Inflammatory macrophage (primary cell): Measurements from ENCODE around the gene GFY.
"Not testable (repeated sequence)": the region's sequence is repeated elsewhere in the genome, so short reads cannot be mapped to it uniquely, and the experiment has no call there.

Experiments
- DNase-seq, 2 donors: peaks; one replicate each; pipeline ENCODE4 v3.0.0-alpha.2; 2020 to 2022

GFY gene

GRCh38 chr19:49444100-49444700, 19.0 kb downstream of the GFY start:
- DNase-seq, result not testable (repeated sequence)

- DNase-seq, result peak; percentile 17 to 29
Observed at GRCh38 chr19:49445997-49446396, 20.8 kb downstream of the GFY start.

- no peak for DNase-seq
Observed at GRCh38 chr19:49447485-49448431, 22.6 kb downstream of the GFY start.

- DNase-seq, result no peak
Observed at GRCh38 chr19:49448432-49448786, 23.2 kb downstream of the GFY start.

GRCh38 chr19:49450405-49450804, 25.2 kb downstream of the GFY start:
- no peak for DNase-seq

- peak; percentile 99 for DNase-seq
Observed at GRCh38 chr19:49451430-49452181, 26.4 kb downstream of the GFY start, which contains the start of gene PIH1D1. Gene PIH1D1 (minus strand): TSS chr19:49451814. CDS start chr19:49451574, 240 bp downstream.

- peak; percentile 98 to 99 for DNase-seq
Observed at GRCh38 chr19:49453013-49453756, 28.0 kb downstream of the GFY start, which contains the start of gene ALDH16A1. Gene ALDH16A1 (plus strand): TSS chr19:49453225. CDS start chr19:49453332, 107 bp downstream.

GRCh38 chr19:49453757-49454240, 28.6 kb downstream of the GFY start:
- no peak for DNase-seq

- no peak for DNase-seq
Observed at GRCh38 chr19:49455773-49456172, 30.6 kb downstream of the GFY start.

- peak; percentile 18 to 67 for DNase-seq
Observed at GRCh38 chr19:49456326-49456725, 31.1 kb downstream of the GFY start.

- DNase-seq, result no peak
Observed at GRCh38 chr19:49458567-49458903, 33.3 kb downstream of the GFY start.

- DNase-seq, result no peak
Observed at GRCh38 chr19:49459388-49459787, 34.2 kb downstream of the GFY start.

- DNase-seq, result not testable (repeated sequence)
Observed at GRCh38 chr19:49461130-49461529, 35.9 kb downstream of the GFY start.

- DNase-seq, result no peak
Observed at GRCh38 chr19:49461656-49462055, 36.5 kb downstream of the GFY start.

- no peak for DNase-seq
Observed at GRCh38 chr19:49462492-49462891, 37.3 kb downstream of the GFY start.

GRCh38 chr19:49463960-49464740, 39.0 kb downstream of the GFY start:
- DNase-seq, result no peak

GRCh38 chr19:49465371-49465770, 40.2 kb downstream of the GFY start:
- no peak for DNase-seq

GRCh38 chr19:49468199-49468598, 43.0 kb downstream of the GFY start:
- no peak for DNase-seq

GRCh38 chr19:49468746-49469447, 43.7 kb downstream of the GFY start:
- peak; percentile 20 to 66 for DNase-seq

- DNase-seq, result peak; percentile 33 to 71
Observed at GRCh38 chr19:49469828-49470614, 44.8 kb downstream of the GFY start.
